IMR-90 (cell line): Measurements from ENCODE around the gene MYH11. TPM values are rescaled to one million over a fixed set of nuclear protein-coding genes. Genes with fewer than 3 reads are reported as not detected.

Experiments used
- ATAC-seq: fragments of 200-7000 bp; cut with Tn5 transposase; 2 replicates; pipeline ENCODE4 v1.9.1; 2020; ENCODE audit warnings: low read depth, mild to moderate bottlenecking, moderate library complexity
- BruUV-seq: library from RNA; stranded (reverse); fragments of 400-500 nt; replicated peaks from 2 replicates; lab custom pipeline; 2021; lab: Mats Ljungman, UMichigan
- CTCF ChIA-PET: fragments of 300-600 bp; formaldehyde crosslinking; extraction: SDS; loops from one replicate; lab custom pipeline; 2021; ENCODE audit warnings: antibody characterized with exemption; lab: Yijun Ruan, JAX
- POLR2A ChIA-PET: fragments of 300-600 bp; sonication (Branson Sonifier 250); formaldehyde crosslinking; loops from one replicate; lab custom pipeline; 2022; ENCODE audit warnings: antibody characterized with exemption; ENCODE audit not compliant: unreplicated experiment; lab: Charles Lee
- DNase-seq: peaks from one replicate; pipeline ENCODE4 v3.0.0; 2013
- H2AFZ ChIP-seq: replicated peaks from 2 replicates; pipeline ENCODE3; 2013; ENCODE audit warnings: low read length, mild to moderate bottlenecking; ENCODE audit not compliant: poor library complexity
- H2AK5ac ChIP-seq: 2 replicates; pipeline ENCODE4 v1.6.1; 2013; ENCODE audit warnings: low read depth, low read length, inconsistent platforms
- H2AK9ac ChIP-seq: replicated peaks from 2 replicates; pipeline ENCODE3; 2013; ENCODE audit warnings: mild to moderate bottlenecking, low read depth, low read length, moderate library complexity; ENCODE audit not compliant: poor library complexity
- H2BK120ac ChIP-seq: 2 replicates; pipeline ENCODE4 v1.6.1; 2013; ENCODE audit warnings: low read depth, low read length, inconsistent platforms
- H2BK15ac ChIP-seq: 3 replicates; pipeline ENCODE4 v1.6.1; 2013; ENCODE audit warnings: low read depth, low read length, inconsistent platforms
- H2BK20ac ChIP-seq: 2 replicates; pipeline ENCODE4 v1.6.1; 2013; ENCODE audit warnings: low read depth, mild to moderate bottlenecking, inconsistent platforms, low read length, moderate library complexity
- H2BK5ac ChIP-seq: 2 replicates; pipeline ENCODE4 v1.6.1; 2013; ENCODE audit warnings: mild to moderate bottlenecking, low read depth, low read length, inconsistent platforms; ENCODE audit not compliant: poor library complexity, severe bottlenecking
- H3K14ac ChIP-seq: replicated peaks from 2 replicates; pipeline ENCODE4 v1.6.1; 2013; ENCODE audit warnings: low read depth, low read length, inconsistent platforms
- H3K18ac ChIP-seq: 2 replicates; pipeline ENCODE4 v1.6.1; 2013; ENCODE audit warnings: low read depth, low read length, control low read depth
- H3K23ac ChIP-seq: 2 replicates; pipeline ENCODE4 v1.6.1; 2013; ENCODE audit warnings: low read depth, low read length, inconsistent platforms
- H3K27ac ChIP-seq: 2 replicates; pipeline ENCODE4 v1.5.1; 2013; ENCODE audit warnings: mild to moderate bottlenecking, control low read depth, low read length; ENCODE audit not compliant: insufficient read depth
- H3K27me3 ChIP-seq: 2 replicates; pipeline ENCODE4 v1.6.1; 2013; ENCODE audit warnings: low read length; ENCODE audit not compliant: control insufficient read depth, insufficient read depth
- H3K36me3 ChIP-seq: 2 replicates; pipeline ENCODE4 v1.6.1; 2013; ENCODE audit warnings: low read length, mixed read lengths; ENCODE audit not compliant: control insufficient read depth, insufficient read depth
- H3K4ac ChIP-seq: 2 replicates; pipeline ENCODE4 v1.6.1; 2013; ENCODE audit warnings: low read depth, low read length, inconsistent platforms
- H3K4me1 ChIP-seq: 2 replicates; pipeline ENCODE4 v1.6.1; 2013; ENCODE audit warnings: low read length, mixed read lengths; ENCODE audit not compliant: control insufficient read depth, insufficient read depth
- H3K4me2 ChIP-seq: 2 replicates; pipeline ENCODE4 v1.6.1; 2013; ENCODE audit warnings: low read depth, mild to moderate bottlenecking, control low read depth, low read length, moderate library complexity
- H3K4me3 ChIP-seq: 2 replicates; pipeline ENCODE4 v1.5.1; 2013; ENCODE audit warnings: low read depth, mild to moderate bottlenecking, control low read depth, low read length, moderate library complexity; ENCODE audit not compliant: insufficient read depth
- H3K56ac ChIP-seq: 2 replicates; pipeline ENCODE4 v1.6.1; 2013; ENCODE audit warnings: low read length, inconsistent platforms; ENCODE audit not compliant: insufficient read depth; ENCODE audit errors: extremely low read depth
- H3K79me1 ChIP-seq, 2 experiments: 2 replicates each; pipeline ENCODE4 v1.6.1; 2013; ENCODE audit warnings: low read length in 2 of 2, inconsistent platforms in 1 of 2, low read depth in 1 of 2
- H3K9ac ChIP-seq: 2 replicates; pipeline ENCODE4 v1.6.1; 2013; ENCODE audit warnings: low read depth, low read length, control low read depth
- H3K9me1 ChIP-seq: 2 replicates; pipeline ENCODE4 v1.6.1; 2013; ENCODE audit warnings: low read length, inconsistent platforms; ENCODE audit not compliant: insufficient read depth
- H3K9me3 ChIP-seq: 2 replicates; pipeline ENCODE4 v1.6.1; 2013; ENCODE audit warnings: low read length; ENCODE audit not compliant: control insufficient read depth, insufficient read depth
- H4K20me1 ChIP-seq: 2 replicates; pipeline ENCODE4 v1.6.1; 2013; ENCODE audit warnings: low read length, inconsistent platforms; ENCODE audit not compliant: insufficient read depth
- H4K5ac ChIP-seq: 2 replicates; pipeline ENCODE4 v1.6.1; 2013; ENCODE audit warnings: mild to moderate bottlenecking, low read depth, low read length, control low read depth
- H4K8ac ChIP-seq, 2 experiments: 2 replicates each; pipeline ENCODE4 v1.6.1; 2013; ENCODE audit warnings: low read depth in 2 of 2, low read length in 2 of 2, control low read depth in 1 of 2, inconsistent platforms in 1 of 2
- H4K91ac ChIP-seq: 2 replicates; pipeline ENCODE4 v1.6.1; 2013; ENCODE audit warnings: low read depth, low read length, inconsistent platforms; ENCODE audit not compliant: insufficient read depth
- BHLHE40 ChIP-seq: fragments of 150-350 bp; IDR thresholded peaks from 2 replicates; pipeline ENCODE4 v1.6.1; 2016; ENCODE audit warnings: mild to moderate bottlenecking, low read depth, low read length
- CEBPB ChIP-seq: IDR thresholded peaks from 2 replicates; pipeline ENCODE4 v1.6.1; 2012; ENCODE audit warnings: low read depth, low read length, improper control_type of control experiment
- CHD1 ChIP-seq: IDR thresholded peaks from 2 replicates; pipeline ENCODE4 v1.6.1; 2012; ENCODE audit warnings: low read depth, low read length, improper control_type of control experiment
- ELK1 ChIP-seq: fragments of 150-350 bp; IDR thresholded peaks from 2 replicates; pipeline ENCODE4 v1.6.1; 2016; ENCODE audit warnings: low read depth, mild to moderate bottlenecking, low read length, moderate library complexity, borderline replicate concordance
- FOS ChIP-seq: fragments of 150-350 bp; IDR thresholded peaks from 2 replicates; pipeline ENCODE4 v1.6.1; 2016; ENCODE audit warnings: low read depth, low read length
- MAFK ChIP-seq: IDR thresholded peaks from 2 replicates; pipeline ENCODE4 v1.6.1; 2012; ENCODE audit warnings: low read depth, low read length, improper control_type of control experiment
- MAZ ChIP-seq: IDR thresholded peaks from 2 replicates; pipeline ENCODE4 v1.6.1; 2012; ENCODE audit warnings: low read depth, mild to moderate bottlenecking, low read length, improper control_type of control experiment, moderate library complexity, borderline replicate concordance
- MXI1 ChIP-seq: IDR thresholded peaks from 2 replicates; pipeline ENCODE4 v1.6.1; 2012; ENCODE audit warnings: low read depth, mild to moderate bottlenecking, low read length, moderate library complexity, borderline replicate concordance
- NFE2L2 ChIP-seq: fragments of 150-350 bp; IDR thresholded peaks from 2 replicates; pipeline ENCODE4 v1.6.1; 2016; ENCODE audit warnings: low read depth, mild to moderate bottlenecking, low read length
- POLR2A ChIP-seq: IDR thresholded peaks from 2 replicates; pipeline ENCODE4 v1.6.1; 2012; ENCODE audit warnings: mild to moderate bottlenecking, low read depth, low read length
- RAD21 ChIP-seq: IDR thresholded peaks from 2 replicates; pipeline ENCODE4 v1.6.1; 2012; ENCODE audit warnings: low read length, improper control_type of control experiment
- RCOR1 ChIP-seq: IDR thresholded peaks from 2 replicates; pipeline ENCODE4 v1.6.1; 2012; ENCODE audit warnings: mild to moderate bottlenecking, low read length, improper control_type of control experiment; ENCODE audit not compliant: insufficient replicate concordance
- RFX5 ChIP-seq: IDR thresholded peaks from 2 replicates; pipeline ENCODE4 v1.8.0; 2012; ENCODE audit warnings: low read depth, mild to moderate bottlenecking, low read length, moderate library complexity
- SMC3 ChIP-seq: fragments of 150-350 bp; IDR thresholded peaks from 2 replicates; pipeline ENCODE4 v1.6.1; 2016; ENCODE audit warnings: low read depth, mild to moderate bottlenecking, antibody characterized with exemption, low read length, moderate library complexity
- WGBS, 2 experiments: methylation state at CpG; one replicate each; pipeline versions ENCODE4 v1.1.5 to v1.1.7; 2013; ENCODE audit warnings: missing lambda C conversion rate in 2 of 2; ENCODE audit not compliant: insufficient read length in 1 of 2; ENCODE audit errors: extremely low coverage in 2 of 2; 5-methylcytosine and 5-hydroxymethylcytosine counted together
- dilution Hi-C: fragments of 300-500 bp; cut with HindIII; formaldehyde crosslinking; loops from one replicate; pipeline ENCODE4 v1.14.3; 2018; ENCODE audit warnings: low sequenced_read_pairs; ENCODE audit not compliant: unreplicated experiment
- in situ Hi-C: fragments of 300-500 bp; cut with MboI; formaldehyde crosslinking; loops from 3 replicates; pipeline ENCODE4 v1.14.3; 2019; ENCODE audit warnings: low sequenced_read_pairs, inconsistent platforms, mixed read lengths
- intact Hi-C: fragments of 100-400 bp; cut with micrococcal nuclease; formaldehyde crosslinking; loops from 2 replicates; pipeline ENCODE4 v1.10.0; 2022
- polyA plus RNA-seq, 3 experiments: library from polyadenylated mRNA; depleted of rRNA; stranded (reverse); fragments of >200 nt; gene quantifications; 2 replicates each; pipeline ENCODE4 v1.2.3, GENCODE V29; 2012; ENCODE audit warnings: low replicate concordance in 1 of 3
- total RNA-seq: library from RNA; depleted of rRNA; stranded (reverse); fragments of >200 nt; gene quantifications from 2 replicates; pipeline ENCODE4 v1.2.3, GENCODE V29; 2012
- TF ChIP-seq, protein P1 (sequence below): fragments of 150-350 bp; IDR thresholded peaks from 2 replicates; pipeline ENCODE4 v1.6.1; 2017; ENCODE audit warnings: mild to moderate bottlenecking, antibody characterized with exemption, low read length, low read depth
- TF ChIP-seq, protein P2 (sequence below): conservative IDR thresholded peaks from 2 replicates; pipeline ENCODE4 v1.5.1; 2012; ENCODE audit warnings: mild to moderate bottlenecking, low read depth, low read length, improper control_type of control experiment

MYH11 gene
- total and polyA plus RNA-seq, 2 of the 4 experiments (the other 2 are of a cell fraction): under 0.01 to 0.12 TPM

GRCh38 chr16:15855704-15856003 is 1.2 kb downstream of the MYH11 start:
- Histone ChIP-seq H2BK5ac (no peak overlapping the region), H3K4ac (no peak overlapping the region), H2BK15ac (no peak overlapping the region), H3K4me1 (peaks cover 8% of the 10 kb centered on the region), H2AFZ (no peak overlapping the region), H2BK20ac (no peak overlapping the region), H4K91ac (no peak overlapping the region), H3K9me1 (no peaks in the 10 kb centered on the region; the same call in 1 of the 2 replicates), H3K4me2 (no peak overlapping the region), H3K14ac (no peak overlapping the region), H3K36me3 (no peaks in the 10 kb centered on the region), H4K8ac (no peak overlapping the region), H4K20me1 (no peaks in the 10 kb centered on the region), H3K79me1 (no peaks in the 10 kb centered on the region), H2AK9ac (no peak overlapping the region), H3K27me3 (peaks cover 30% of the 10 kb centered on the region), H2AK5ac (no peak overlapping the region), H3K4me3 (no peak overlapping the region), H2BK120ac (no peak overlapping the region), H3K56ac (no peak overlapping the region), H3K23ac (no peak overlapping the region), H3K9ac (no peak overlapping the region), H3K18ac (no peak overlapping the region), H4K5ac (no peak overlapping the region), H3K27ac (no peak overlapping the region), H3K9me3 (no peaks in the 10 kb centered on the region)
- TF ChIP-seq FOS (no peak), MXI1 (no peak), MAZ (no peak), RAD21 (no peak), CHD1 (no peak), RFX5 (no peak), NFE2L2 (no peak), ELK1 (no peak), MAFK (no peak), SMC3 (no peak), RCOR1 (no peak), CEBPB (no peak), BHLHE40 (no peak), POLR2A (no peak)
- TF ChIP-seq, protein P1, sequence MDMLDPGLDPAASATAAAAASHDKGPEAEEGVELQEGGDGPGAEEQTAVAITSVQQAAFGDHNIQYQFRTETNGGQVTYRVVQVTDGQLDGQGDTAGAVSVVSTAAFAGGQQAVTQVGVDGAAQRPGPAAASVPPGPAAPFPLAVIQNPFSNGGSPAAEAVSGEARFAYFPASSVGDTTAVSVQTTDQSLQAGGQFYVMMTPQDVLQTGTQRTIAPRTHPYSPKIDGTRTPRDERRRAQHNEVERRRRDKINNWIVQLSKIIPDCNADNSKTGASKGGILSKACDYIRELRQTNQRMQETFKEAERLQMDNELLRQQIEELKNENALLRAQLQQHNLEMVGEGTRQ: no peak
- TF ChIP-seq, protein P2, sequence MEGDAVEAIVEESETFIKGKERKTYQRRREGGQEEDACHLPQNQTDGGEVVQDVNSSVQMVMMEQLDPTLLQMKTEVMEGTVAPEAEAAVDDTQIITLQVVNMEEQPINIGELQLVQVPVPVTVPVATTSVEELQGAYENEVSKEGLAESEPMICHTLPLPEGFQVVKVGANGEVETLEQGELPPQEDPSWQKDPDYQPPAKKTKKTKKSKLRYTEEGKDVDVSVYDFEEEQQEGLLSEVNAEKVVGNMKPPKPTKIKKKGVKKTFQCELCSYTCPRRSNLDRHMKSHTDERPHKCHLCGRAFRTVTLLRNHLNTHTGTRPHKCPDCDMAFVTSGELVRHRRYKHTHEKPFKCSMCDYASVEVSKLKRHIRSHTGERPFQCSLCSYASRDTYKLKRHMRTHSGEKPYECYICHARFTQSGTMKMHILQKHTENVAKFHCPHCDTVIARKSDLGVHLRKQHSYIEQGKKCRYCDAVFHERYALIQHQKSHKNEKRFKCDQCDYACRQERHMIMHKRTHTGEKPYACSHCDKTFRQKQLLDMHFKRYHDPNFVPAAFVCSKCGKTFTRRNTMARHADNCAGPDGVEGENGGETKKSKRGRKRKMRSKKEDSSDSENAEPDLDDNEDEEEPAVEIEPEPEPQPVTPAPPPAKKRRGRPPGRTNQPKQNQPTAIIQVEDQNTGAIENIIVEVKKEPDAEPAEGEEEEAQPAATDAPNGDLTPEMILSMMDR: no peak
- WGBS, 2 experiments: no CpG with 5 or more reads among the region's 5 CpGs
- no TSS peak for BruUV-seq
- DNase-seq: no peak
- ChIA-PET POLR2A (no interaction called here), CTCF (interaction anchor here (0.6 to 0.7 kb wide), 2 partner anchors 8 to 1776 kb away, joined by 3 to 4 read pairs; no protein-coding TSS in a partner anchor)
- dilution Hi-C loops: no loop called here
- in situ Hi-C loops: no loop called here
- intact Hi-C loops: no loop called here
- ATAC-seq: no peak
